ENCODE results near the gene PXK. TPM values are rescaled to one million over a fixed set of nuclear protein-coding genes. Genes with fewer than 3 reads are reported as not detected.

Gene PXK
- total RNA-seq, 2 experiments from 2014 or later, result 61.7 to 64.7 TPM

DNA sequence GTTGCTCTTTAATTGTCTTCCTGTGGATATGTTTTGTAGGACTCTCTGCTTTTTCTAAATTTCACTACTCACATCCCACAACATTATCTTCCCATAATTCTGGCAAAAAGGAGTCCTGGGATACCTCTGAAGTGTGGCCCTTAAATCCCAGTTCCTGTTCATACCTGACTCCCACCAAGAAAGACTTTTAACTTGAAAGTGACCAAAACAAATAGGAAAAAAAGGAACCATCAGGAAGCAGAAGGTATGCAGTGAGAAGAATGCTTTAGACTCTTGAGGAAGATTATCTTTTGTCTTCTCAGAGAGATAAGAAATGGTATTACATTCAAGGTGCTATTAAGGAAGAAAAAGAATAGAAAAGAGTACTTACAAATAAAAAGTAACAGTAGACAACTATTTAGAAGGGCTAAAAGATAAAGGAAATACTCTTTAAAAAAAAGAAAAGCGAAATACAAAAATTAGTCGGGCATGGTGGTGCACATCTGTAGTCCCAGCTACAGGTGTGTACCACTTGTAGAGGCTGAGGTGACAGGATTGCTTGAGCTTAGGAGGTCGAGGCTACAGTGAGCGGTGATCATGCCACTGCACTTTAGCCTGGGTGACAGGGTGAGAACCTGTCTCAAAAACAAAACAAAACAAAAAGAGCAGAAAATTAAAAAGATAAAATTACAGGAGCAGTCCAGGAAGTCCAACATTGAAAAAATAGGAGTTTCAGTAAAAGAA is 46.8 kb downstream of the PXK start:
- no peak for DNase-seq
- no peaks in the 10 kb centered on the region for H3K9me3 Mint-ChIP-seq (ENCODE audit: low read depth)
- no peak overlapping the region for H3K4me3 Mint-ChIP-seq
- CTCF ChIA-PET, result interaction anchor here (0.6 kb wide), 1 partner anchor 717 kb away, joined by 3 read pairs; no protein-coding TSS in a partner anchor
- no peaks in the 10 kb centered on the region for H3K4me1 Mint-ChIP-seq
- no peaks in the 10 kb centered on the region for H3K27me3 Mint-ChIP-seq
- peak overlapping the region; percentile 22 for H3K27ac Mint-ChIP-seq
- H3K36me3 Mint-ChIP-seq, result peaks cover 8% of the 10 kb centered on the region
- ATAC-seq, result no peak

- no peaks in the 10 kb centered on the region for H3K27me3 Mint-ChIP-seq
- CTCF ChIA-PET, result interaction anchor here (0.7 kb wide), 1 partner anchor 33 kb away, joined by 3 read pairs; no protein-coding TSS in a partner anchor
- no peak overlapping the region for H3K4me3 Mint-ChIP-seq
- H3K36me3 Mint-ChIP-seq, result peaks cover 20% of the 10 kb centered on the region
- no peaks in the 10 kb centered on the region for H3K9me3 Mint-ChIP-seq (ENCODE audit: low read depth)
- DNase-seq (no peak), ATAC-seq (no peak)
- H3K27ac Mint-ChIP-seq, result no peak overlapping the region
- H3K4me1 Mint-ChIP-seq, result peaks cover 25% of the 10 kb centered on the region
Observed at GRCh38 chr3:58383476-58383875, 50.8 kb downstream of the PXK start.

DNA sequence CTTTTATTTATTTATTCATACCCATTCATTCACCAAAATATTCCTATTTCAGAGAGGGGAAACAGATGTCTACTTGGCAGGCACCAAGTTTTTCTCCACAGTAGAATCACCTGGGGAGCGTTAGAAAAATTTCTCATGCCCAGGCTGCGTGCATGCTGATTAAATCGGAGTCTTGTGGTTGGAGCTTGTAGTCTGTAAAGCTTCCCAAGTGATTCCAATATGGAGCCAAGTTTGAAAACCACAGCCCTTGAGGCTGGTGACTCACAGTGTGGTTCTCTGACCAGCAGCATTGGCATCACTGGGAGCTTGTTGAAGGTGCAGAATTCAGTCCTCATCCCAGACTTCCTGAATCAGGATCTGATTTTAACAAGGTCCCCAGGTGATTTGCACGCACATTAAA is 51.2 kb downstream of the PXK start:
- CTCF ChIA-PET, result interaction anchor here (0.7 kb wide), 1 partner anchor 34 kb away, joined by 3 read pairs; no protein-coding TSS in a partner anchor
- no peak overlapping the region for H3K4me3 Mint-ChIP-seq
- no peak for DNase-seq
- no peaks in the 10 kb centered on the region for H3K27me3 Mint-ChIP-seq
- H3K9me3 Mint-ChIP-seq (ENCODE audit: low read depth), result no peaks in the 10 kb centered on the region
- ATAC-seq, result no peak
- H3K4me1 Mint-ChIP-seq, result peaks cover 29% of the 10 kb centered on the region
- H3K36me3 Mint-ChIP-seq, result peaks cover 20% of the 10 kb centered on the region
- no peak overlapping the region for H3K27ac Mint-ChIP-seq

GRCh38 chr3:58384381-58385090 is 51.8 kb downstream of the PXK start:
- H3K36me3 Mint-ChIP-seq, result peaks cover 19% of the 10 kb centered on the region
- DNase-seq (no peak), ATAC-seq (no peak)
- H3K4me3 Mint-ChIP-seq, result no peak overlapping the region
- CTCF ChIA-PET, result interaction anchor here (0.7 to 1.4 kb wide), 2 partner anchors 34 to 64 kb away, joined by 3 to 4 read pairs; no protein-coding TSS in a partner anchor
- no peaks in the 10 kb centered on the region for H3K9me3 Mint-ChIP-seq (ENCODE audit: low read depth)
- H3K27ac Mint-ChIP-seq, result no peak overlapping the region
- H3K27me3 Mint-ChIP-seq, result no peaks in the 10 kb centered on the region
- H3K4me1 Mint-ChIP-seq, result peaks cover 31% of the 10 kb centered on the region

DNA sequence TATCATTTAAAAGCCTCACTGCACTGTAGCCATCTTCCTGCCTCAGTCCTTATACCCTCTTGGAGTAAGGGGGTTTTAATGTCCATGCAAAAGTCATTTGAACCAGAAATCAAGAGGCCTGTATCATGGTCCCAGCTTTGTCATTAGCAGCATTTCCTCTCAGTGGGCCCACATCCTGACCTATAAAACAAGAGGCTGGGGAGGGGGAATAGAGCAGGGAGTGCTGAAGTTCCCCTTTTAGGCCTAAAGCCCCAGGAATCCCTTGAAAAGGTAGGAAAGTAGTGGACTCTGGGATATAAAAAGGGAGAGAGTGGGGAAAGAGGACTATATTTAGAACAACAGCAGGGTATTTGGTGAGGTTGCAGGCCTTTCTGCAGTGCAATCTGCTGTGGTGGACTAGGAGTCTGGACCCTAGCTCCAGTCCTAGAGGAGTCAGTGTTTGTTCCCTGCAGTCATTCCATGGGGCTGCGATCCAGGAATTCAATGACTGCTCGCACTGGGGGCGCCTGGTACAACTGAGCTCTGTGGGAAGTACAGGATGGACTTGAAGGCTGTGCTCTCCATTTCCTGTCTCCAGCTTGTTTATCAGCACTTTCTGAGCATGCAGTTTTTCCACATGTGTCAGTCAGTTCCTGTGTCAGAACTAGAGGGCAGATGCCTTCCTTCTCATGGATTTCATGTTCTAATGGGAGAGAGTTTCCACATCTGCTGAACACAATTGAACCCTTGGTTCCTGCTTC is 54.1 kb downstream of the PXK start:
- CTCF ChIA-PET, result interaction anchor here (0.8 to 1.2 kb wide), 3 partner anchors 35 to 68 kb away, joined by 3 to 4 read pairs (median 3); no protein-coding TSS in a partner anchor
- H3K4me1 Mint-ChIP-seq, result peaks cover 35% of the 10 kb centered on the region
- no peak for DNase-seq
- H3K27ac Mint-ChIP-seq, result peak overlapping the region; percentile 71
- ATAC-seq, result no peak
- H3K9me3 Mint-ChIP-seq (ENCODE audit: low read depth), result no peaks in the 10 kb centered on the region
- H3K4me3 Mint-ChIP-seq, result no peak overlapping the region
- peaks cover 20% of the 10 kb centered on the region for H3K36me3 Mint-ChIP-seq
- no peaks in the 10 kb centered on the region for H3K27me3 Mint-ChIP-seq

- H3K9me3 Mint-ChIP-seq (ENCODE audit: low read depth), result no peaks in the 10 kb centered on the region
- DNase-seq, result no peak
- CTCF ChIA-PET, result interaction anchor here (0.9 to 1.1 kb wide), 3 partner anchors 20 to 82 kb away, joined by 3 to 4 read pairs (median 3); partner anchors contain the start of genes HTD2 and RPP14
- peaks cover 35% of the 10 kb centered on the region for H3K4me1 Mint-ChIP-seq
- H3K27ac Mint-ChIP-seq, result peak overlapping the region; percentile 6
- peaks cover 25% of the 10 kb centered on the region for H3K36me3 Mint-ChIP-seq
- no peaks in the 10 kb centered on the region for H3K27me3 Mint-ChIP-seq
- no peak overlapping the region for H3K4me3 Mint-ChIP-seq
- ATAC-seq, result no peak
Observed at GRCh38 chr3:58387650-58388546, 55.2 kb downstream of the PXK start.

DNA sequence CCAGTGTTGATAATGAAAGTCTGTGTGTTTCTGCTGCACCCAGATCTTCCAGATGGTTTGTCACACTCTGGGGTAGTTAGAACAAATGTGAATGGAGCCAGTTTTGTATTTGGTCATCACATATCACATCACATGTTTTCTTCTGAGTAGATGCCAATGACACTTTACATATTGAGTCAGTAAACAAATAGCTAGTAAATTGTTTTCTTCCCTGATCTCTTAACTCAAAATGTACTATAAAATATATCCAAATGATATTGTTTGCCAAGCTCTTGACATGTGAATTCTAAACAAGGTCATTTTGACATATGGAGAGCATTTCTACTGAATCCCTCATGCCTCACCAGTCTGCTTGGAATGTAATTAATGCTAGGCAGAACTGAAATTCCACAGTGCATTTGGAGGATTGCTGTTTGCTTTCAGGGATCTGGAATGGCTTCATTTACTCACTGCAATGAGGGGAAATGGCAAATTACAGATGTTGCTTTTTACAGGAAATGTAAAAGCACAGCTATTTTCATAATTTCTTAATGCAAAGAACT is 55.9 kb downstream of the PXK start:
- no peak for DNase-seq
- Mint-ChIP-seq H3K27ac (peak overlapping the region; percentile 7), H3K9me3 (ENCODE audit: low read depth) (no peaks in the 10 kb centered on the region), H3K4me1 (peaks cover 35% of the 10 kb centered on the region), H3K27me3 (no peaks in the 10 kb centered on the region), H3K4me3 (no peak overlapping the region), H3K36me3 (peaks cover 24% of the 10 kb centered on the region)
- ATAC-seq, result peak; percentile 30
- CTCF ChIA-PET, result interaction anchor here (0.9 to 1.1 kb wide), 3 partner anchors 19 to 83 kb away, joined by 3 to 4 read pairs (median 3); partner anchors contain the start of genes HTD2 and RPP14

DNA sequence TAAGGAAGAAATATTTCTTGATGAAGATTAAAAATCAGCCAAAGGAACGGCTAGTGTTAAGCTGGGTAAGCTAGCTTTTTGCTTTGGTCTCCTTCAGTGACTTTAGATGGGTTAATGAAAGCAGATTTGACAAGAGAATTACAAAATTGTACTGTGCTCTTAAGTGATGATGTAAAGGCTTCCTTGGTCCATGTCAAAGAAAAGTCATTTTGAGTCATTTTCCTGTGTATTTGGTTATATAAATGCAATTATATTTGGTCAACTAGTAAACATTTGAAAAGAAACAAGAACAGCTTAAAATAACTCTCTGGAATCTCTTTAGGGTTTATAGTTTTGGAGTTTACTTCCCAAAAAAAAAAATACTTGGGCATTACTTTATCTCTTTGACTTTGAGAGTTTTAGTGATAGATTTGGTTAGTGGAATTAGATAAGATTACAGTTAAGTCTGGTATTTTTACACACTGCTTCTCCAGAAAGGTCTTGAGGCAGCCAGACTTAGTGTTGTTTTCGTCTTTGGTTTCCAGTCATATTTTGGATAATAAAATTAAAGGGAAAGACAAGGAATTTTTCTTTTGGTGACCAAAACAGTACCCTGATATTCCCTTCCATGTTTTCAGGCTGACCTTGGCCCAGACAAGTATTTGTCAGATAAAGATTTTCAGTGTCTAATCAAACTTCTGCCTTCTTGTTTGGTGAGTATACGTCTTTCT is 58.6 kb downstream of the PXK start:
- Mint-ChIP-seq H3K4me1 (peaks cover 31% of the 10 kb centered on the region), H3K27me3 (no peaks in the 10 kb centered on the region), H3K4me3 (no peak overlapping the region), H3K27ac (no peak overlapping the region), H3K9me3 (ENCODE audit: low read depth) (no peaks in the 10 kb centered on the region), H3K36me3 (peaks cover 20% of the 10 kb centered on the region)
- no peak for ATAC-seq
- CTCF ChIA-PET, result interaction anchor here (1.2 kb wide), 1 partner anchor 84 kb away, joined by 3 read pairs; no protein-coding TSS in a partner anchor
- DNase-seq, result no peak

GRCh38 chr3:58392181-58392580 is 59.5 kb downstream of the PXK start:
- no peaks in the 10 kb centered on the region for H3K27me3 Mint-ChIP-seq
- H3K4me1 Mint-ChIP-seq, result peaks cover 23% of the 10 kb centered on the region
- no peak overlapping the region for H3K4me3 Mint-ChIP-seq
- peaks cover 23% of the 10 kb centered on the region for H3K36me3 Mint-ChIP-seq
- CTCF ChIA-PET, result interaction anchor here (1.2 kb wide), 1 partner anchor 85 kb away, joined by 3 read pairs; no protein-coding TSS in a partner anchor
- DNase-seq (no peak), ATAC-seq (no peak)
- H3K27ac Mint-ChIP-seq, result no peak overlapping the region
- H3K9me3 Mint-ChIP-seq (ENCODE audit: low read depth), result no peaks in the 10 kb centered on the region

- Mint-ChIP-seq H3K36me3 (peaks cover 29% of the 10 kb centered on the region), H3K27ac (peak overlapping the region; percentile 5), H3K9me3 (ENCODE audit: low read depth) (no peaks in the 10 kb centered on the region), H3K4me1 (peaks cover 5% of the 10 kb centered on the region), H3K4me3 (no peak overlapping the region), H3K27me3 (no peaks in the 10 kb centered on the region)
- DNase-seq, result no peak
- no peak for ATAC-seq
- CTCF ChIA-PET, result interaction anchor here (0.9 to 1.2 kb wide), 3 partner anchors 13 to 20 kb away, joined by 3 to 4 read pairs (median 3); no protein-coding TSS in a partner anchor
Observed at GRCh38 chr3:58394339-58394738, 61.6 kb downstream of the PXK start.

DNA sequence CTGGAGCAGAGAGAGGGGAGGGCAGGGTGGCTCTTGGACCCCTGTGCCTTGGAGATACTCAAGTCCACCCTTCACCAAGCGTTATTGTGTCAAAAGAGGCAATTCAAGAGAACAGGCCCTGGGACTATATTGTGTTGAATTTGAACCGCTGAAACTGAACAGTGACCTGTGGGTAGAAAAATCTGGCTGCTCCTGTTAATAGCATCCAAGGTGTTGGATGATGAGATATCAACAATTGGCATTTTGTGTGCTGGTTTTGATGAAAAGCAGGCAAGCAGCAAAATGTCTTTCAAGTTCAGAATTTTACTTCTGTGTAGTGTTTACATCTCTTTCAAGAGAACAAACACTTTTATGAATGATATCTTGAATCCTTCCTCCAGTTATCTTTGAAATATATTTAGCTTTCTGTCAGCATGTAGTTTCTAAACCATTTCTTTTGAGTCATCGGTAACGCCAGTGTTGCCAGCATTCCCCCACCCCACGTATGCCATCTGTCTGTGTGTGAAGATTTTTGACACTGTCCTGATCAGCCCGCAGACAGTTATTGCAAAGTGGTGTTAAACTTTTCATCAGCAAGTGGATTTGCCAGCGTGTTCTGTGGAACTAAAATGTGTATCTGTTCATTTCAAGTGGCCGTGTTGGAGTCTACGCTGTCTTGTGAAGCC is 66.1 kb downstream of the PXK start:
- Mint-ChIP-seq H3K9me3 (ENCODE audit: low read depth) (no peaks in the 10 kb centered on the region), H3K36me3 (peaks cover 24% of the 10 kb centered on the region), H3K4me1 (peaks cover 4% of the 10 kb centered on the region), H3K4me3 (no peak overlapping the region), H3K27me3 (no peaks in the 10 kb centered on the region), H3K27ac (no peak overlapping the region)
- no peak for DNase-seq
- ATAC-seq, result no peak
- CTCF ChIA-PET, result no interaction called here
